ENCODE measurements around the gene RIN1. TPM values are rescaled to one million over a fixed set of nuclear protein-coding genes. Genes with fewer than 3 reads are reported as not detected.

RIN1 gene
- total RNA-seq, 1 donor from 2014 or later: 4.3 TPM

- no peak for DNase-seq (ENCODE audit: low read depth, low spot score)
Observed at GRCh38 chr11:66318600-66318970, 17.6 kb downstream of the RIN1 start.

DNA sequence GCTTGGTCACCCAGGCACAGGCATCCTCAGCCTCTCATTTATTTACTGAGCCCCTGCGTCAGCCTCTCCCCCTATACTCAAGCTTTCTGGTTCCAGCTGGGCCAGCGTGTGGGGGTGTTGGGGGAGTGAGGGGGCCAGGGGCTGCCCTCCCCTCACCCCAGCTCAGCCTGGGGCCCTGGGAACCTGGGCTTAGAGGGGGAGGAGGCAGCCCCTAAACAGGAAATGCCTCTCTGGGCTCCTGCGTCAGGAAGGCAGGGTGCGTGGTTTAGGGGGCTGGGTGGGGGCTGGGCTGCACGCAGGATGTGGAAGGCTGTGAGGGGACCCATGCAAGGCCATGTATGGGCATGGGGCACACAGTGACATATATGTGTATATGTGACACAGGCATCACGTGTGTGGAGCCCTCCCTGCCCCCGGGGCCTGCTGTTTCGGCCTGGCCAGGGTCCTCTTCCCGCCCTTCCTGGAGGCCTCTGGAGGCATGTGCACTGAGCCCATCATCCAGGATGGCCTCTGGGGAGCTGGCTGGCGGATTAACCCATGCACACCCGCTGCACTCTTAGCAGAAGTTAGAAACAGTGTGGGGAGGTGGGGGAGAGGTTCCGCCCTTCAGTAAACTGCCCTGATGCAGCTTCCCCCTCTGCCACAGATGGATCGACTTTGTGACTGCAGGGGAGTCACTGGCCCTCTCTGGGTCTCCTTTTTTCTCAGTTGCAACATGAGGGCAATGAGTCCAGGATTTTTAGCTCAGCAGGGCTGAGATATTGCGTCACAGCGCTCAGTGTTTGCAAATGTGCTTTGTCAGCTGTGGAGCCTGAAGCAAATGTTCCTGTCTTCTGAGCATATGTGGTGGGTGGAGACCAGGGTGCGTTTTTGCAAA lies 18.3 kb downstream of the RIN1 start:
- no peaks in the 10 kb centered on the region for H3K36me3 Mint-ChIP-seq (ENCODE audit: low read depth)
- H3K4me1 Mint-ChIP-seq: peaks cover 44% of the 10 kb centered on the region
- no peak for DNase-seq (ENCODE audit: low read depth, low spot score)
- H3K27ac Mint-ChIP-seq (ENCODE audit: unreplicated experiment): no peak overlapping the region
- H3K4me3 Mint-ChIP-seq: peak overlapping the region; percentile 67
- peaks cover 6% of the 10 kb centered on the region for H3K9me3 Mint-ChIP-seq
- TF ChIP-seq, protein P1, sequence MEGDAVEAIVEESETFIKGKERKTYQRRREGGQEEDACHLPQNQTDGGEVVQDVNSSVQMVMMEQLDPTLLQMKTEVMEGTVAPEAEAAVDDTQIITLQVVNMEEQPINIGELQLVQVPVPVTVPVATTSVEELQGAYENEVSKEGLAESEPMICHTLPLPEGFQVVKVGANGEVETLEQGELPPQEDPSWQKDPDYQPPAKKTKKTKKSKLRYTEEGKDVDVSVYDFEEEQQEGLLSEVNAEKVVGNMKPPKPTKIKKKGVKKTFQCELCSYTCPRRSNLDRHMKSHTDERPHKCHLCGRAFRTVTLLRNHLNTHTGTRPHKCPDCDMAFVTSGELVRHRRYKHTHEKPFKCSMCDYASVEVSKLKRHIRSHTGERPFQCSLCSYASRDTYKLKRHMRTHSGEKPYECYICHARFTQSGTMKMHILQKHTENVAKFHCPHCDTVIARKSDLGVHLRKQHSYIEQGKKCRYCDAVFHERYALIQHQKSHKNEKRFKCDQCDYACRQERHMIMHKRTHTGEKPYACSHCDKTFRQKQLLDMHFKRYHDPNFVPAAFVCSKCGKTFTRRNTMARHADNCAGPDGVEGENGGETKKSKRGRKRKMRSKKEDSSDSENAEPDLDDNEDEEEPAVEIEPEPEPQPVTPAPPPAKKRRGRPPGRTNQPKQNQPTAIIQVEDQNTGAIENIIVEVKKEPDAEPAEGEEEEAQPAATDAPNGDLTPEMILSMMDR (conservative IDR thresholded peaks at IDR 0.05): no peak
- no peaks in the 10 kb centered on the region for H3K27me3 Mint-ChIP-seq (ENCODE audit: low read depth)

More at GRCh38 chr11:66318600-66318970, 17.6 kb downstream of the RIN1 start:
- no peaks in the 10 kb centered on the region for H3K27me3 Mint-ChIP-seq (ENCODE audit: low read depth)
- H3K4me3 Mint-ChIP-seq: peak overlapping the region; percentile 44
- no peaks in the 10 kb centered on the region for H3K36me3 Mint-ChIP-seq (ENCODE audit: low read depth)
- H3K27ac Mint-ChIP-seq (ENCODE audit: unreplicated experiment): peak overlapping the region; percentile 78
- H3K4me1 Mint-ChIP-seq: peaks cover 50% of the 10 kb centered on the region
- TF ChIP-seq, protein P1 (conservative IDR thresholded peaks at IDR 0.05): no peak
- H3K9me3 Mint-ChIP-seq: peaks cover 12% of the 10 kb centered on the region

DNA sequence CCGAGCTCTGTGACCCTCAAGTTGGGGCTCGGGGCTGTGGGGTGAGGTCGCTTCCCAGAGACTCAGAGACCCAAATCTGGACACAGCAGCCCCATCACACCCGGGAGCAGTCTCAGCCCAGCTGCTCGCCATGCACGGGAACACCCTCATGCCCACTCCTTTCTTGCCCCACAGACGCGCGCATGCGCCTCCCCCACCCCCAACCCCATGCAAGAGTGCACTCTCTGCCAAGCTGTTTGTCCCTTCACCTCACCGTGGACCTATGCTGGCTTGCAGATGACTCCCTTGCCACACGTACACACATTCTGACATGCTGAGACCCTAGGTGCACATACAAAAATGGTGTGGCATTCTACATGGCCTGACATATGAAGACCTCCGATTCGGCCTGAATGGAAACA lies 18.9 kb downstream of the RIN1 start:
- no peak for DNase-seq (ENCODE audit: low read depth, low spot score)
- TF ChIP-seq, protein P1 (conservative IDR thresholded peaks at IDR 0.05): no peak
- Mint-ChIP-seq H3K4me1 (peaks cover 38% of the 10 kb centered on the region), H3K27me3 (ENCODE audit: low read depth) (no peaks in the 10 kb centered on the region), H3K36me3 (ENCODE audit: low read depth) (no peaks in the 10 kb centered on the region), H3K4me3 (peak overlapping the region; percentile 67), H3K27ac (ENCODE audit: unreplicated experiment) (peak overlapping the region; percentile 92), H3K9me3 (peaks cover 6% of the 10 kb centered on the region)

DNA sequence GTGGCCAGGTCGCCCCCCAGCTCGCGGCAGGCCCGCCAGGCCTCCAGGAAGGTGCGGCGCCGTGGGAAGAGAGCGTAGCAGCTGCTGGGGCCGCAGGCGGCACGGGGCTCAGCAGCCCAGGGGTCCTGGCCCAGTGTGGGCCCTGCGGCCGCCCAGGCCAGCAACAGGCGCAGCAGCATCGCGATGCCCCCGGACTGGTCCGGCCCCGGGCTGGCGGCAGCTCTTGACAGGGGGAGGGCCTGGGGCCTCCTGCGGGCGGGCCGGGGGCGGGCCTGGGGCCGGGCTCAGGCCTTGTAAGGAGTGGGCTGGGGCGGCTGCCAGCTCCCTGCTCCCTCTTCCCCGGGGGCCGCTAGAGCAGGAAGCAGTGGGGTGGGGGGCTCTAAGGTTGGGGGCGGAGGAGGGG lies 19.4 kb downstream of the RIN1 start, which contains the start of gene CD248:
CD248 (minus strand) TSS at position 196 of the 403 bp plus-strand sequence; CDS start at position 179, 17 bp downstream.
- no peak for DNase-seq (ENCODE audit: low read depth, low spot score)
- TF ChIP-seq, protein P1 (conservative IDR thresholded peaks at IDR 0.05): no peak

DNA sequence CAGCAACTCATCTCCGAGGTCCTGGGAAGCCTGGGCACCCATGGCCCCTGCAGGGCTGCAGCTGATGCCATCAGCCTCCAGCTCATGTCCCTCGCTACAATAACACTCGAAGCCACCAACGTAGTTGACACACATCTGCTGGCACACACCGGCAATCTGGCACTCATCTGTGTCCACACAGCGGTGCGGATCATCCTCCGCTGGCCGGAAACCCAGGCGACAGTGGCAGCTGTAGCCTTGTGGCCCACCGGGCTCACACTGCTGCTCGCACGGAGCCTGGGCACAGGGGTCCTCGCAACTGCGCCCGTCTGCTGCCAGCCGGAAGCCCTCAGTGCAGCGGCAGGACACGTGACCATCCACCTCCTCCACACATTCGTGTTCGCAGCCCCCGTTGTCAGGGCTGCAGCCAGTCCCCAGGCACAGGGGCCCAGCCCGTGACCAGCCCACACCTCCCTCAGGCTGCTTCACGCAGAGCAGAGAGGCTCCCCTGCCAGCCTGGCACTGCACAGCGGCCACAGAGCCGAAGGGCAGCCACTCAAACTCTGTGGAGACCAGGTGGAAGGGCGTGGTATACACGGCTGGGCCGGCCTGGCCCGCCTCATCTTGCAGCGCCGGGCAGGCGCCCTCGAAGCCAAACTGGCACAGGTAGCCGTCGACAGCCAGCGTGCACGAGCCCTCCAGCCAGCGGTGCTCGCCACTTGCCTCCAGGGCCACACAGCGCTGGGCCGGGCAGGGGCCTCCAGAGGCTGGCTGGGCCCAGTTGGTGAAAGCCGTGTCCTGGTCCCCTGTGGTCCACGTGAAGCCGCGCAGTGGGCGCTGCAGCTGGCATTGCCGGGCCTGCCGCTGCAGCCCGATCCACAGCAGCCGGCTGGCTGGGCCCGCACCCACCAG lies 20.1 kb downstream of the RIN1 start:
- DNase-seq (ENCODE audit: low read depth, low spot score): no peak
- H3K36me3 Mint-ChIP-seq (ENCODE audit: low read depth): no peaks in the 10 kb centered on the region
- no peaks in the 10 kb centered on the region for H3K27me3 Mint-ChIP-seq (ENCODE audit: low read depth)
- H3K4me3 Mint-ChIP-seq: peak overlapping the region; percentile 62
- peaks cover 42% of the 10 kb centered on the region for H3K4me1 Mint-ChIP-seq
- H3K27ac Mint-ChIP-seq (ENCODE audit: unreplicated experiment): no peak overlapping the region
- peaks cover 6% of the 10 kb centered on the region for H3K9me3 Mint-ChIP-seq
- TF ChIP-seq, protein P1 (conservative IDR thresholded peaks at IDR 0.05): no peak

More for the DNA sequence above, 19.4 kb downstream of the RIN1 start, which contains the start of gene CD248:
- Mint-ChIP-seq H3K36me3 (ENCODE audit: low read depth) (no peaks in the 10 kb centered on the region), H3K9me3 (peaks cover 6% of the 10 kb centered on the region), H3K27me3 (ENCODE audit: low read depth) (no peaks in the 10 kb centered on the region), H3K27ac (ENCODE audit: unreplicated experiment) (peak within 1 kb of the TSS; percentile 92), H3K4me1 (peaks cover 38% of the 10 kb centered on the region), H3K4me3 (peak within 1 kb of the TSS; percentile 67)
